ENCODE data around the gene CALN1.

CALN1 gene

DNA sequence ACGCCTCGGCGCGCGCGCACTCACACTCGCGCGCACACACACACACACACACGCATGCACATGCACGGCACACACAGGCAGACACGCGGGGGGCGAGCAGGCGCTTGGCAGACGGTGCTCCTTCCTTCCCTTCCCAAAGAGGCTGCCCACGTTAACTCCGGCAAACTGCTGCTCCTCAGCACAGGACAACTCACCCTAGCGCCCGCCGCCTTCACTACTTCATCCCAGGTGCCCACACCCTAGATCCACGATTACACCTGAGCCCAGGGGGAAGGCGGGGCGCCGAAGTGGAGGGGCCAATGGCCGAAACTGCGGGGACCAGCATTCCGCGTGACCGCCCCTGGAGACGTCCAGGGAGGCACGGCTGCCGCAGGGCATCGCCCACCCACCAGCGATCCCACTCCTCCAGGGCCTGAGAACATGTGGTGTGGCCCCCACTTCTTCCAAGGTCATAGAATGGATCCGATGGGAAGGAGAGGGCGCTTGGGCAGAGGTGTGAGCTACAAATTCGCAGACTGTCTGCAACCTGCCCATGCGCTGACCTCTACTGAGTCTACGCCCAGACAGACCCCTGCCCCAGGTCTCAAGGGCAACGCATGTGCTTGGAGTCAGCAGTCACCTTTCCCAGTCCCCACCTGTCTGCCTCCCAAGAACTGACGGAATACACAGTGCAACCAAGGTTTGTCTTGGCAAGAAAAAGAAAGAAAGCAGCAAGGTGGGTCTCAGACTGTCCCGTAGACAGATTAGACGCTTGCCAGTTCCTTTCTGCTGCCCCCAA is 74.6 kb downstream of the CALN1 start:
- no peak for TF ChIP-seq ZFX (IDR thresholded peaks at IDR 0.05)
- TF ChIP-seq CTCF (conservative IDR thresholded peaks at IDR 0.05) = no peak
- no peak overlapping the region for H3K27ac ChIP-seq

DNA sequence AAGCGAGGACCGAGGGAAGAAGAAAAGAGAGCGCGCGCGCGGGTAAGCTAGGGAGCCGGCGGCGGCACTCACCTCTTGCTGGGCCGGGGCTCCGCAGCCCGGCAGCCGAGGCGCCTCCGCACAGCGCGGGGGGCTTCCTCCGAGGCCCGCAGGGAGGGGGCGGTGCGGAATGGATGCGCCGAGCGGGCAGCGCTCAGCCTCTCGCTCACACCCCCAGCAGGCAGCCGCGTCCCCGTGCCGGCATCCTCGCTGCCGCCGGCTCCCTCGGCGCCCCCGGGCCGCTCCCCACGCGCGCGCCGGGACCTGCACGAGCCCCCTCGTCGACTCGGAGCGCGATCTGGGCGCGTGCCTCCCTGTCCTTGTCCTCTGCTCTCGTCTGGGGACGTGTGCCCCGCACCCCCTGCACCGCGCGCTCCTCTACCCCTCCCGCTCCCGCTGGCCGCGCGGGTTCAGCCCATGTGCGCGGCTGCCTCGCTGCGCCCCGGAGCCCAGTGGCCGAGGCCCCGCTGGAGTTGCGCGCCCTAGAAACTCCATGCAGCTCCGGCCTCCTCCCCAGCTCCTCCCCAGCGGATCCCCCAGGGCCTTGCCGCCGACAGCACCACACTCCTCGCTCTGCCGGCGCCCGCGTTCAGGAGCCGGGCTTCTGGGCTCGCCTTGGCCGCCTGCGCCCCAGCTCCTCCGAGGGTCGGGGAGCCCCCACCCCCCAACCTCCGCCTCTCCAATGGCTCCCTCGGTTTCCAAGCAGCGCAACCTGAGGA is 75.3 kb downstream of the CALN1 start:
- no peak for TF ChIP-seq ZFX (IDR thresholded peaks at IDR 0.05)
- no peak for TF ChIP-seq CTCF (conservative IDR thresholded peaks at IDR 0.05)
- no peak overlapping the region for H3K27ac ChIP-seq

GRCh38 chr7:72336382-72336631 is 75.8 kb downstream of the CALN1 start:
- H3K27ac ChIP-seq = no peak overlapping the region
- TF ChIP-seq ZFX (IDR thresholded peaks at IDR 0.05) (no peak), CTCF (conservative IDR thresholded peaks at IDR 0.05) (no peak)

GRCh38 chr7:72335561-72336381 is 76.4 kb downstream of the CALN1 start:
- H3K27ac ChIP-seq = no peak overlapping the region
- TF ChIP-seq ZFX (IDR thresholded peaks at IDR 0.05) (no peak), CTCF (conservative IDR thresholded peaks at IDR 0.05) (no peak)

GRCh38 chr7:72334698-72335097 is 77.4 kb downstream of the CALN1 start:
- TF ChIP-seq CTCF (conservative IDR thresholded peaks at IDR 0.05) = no peak
- no peak for TF ChIP-seq ZFX (IDR thresholded peaks at IDR 0.05)
- H3K27ac ChIP-seq = no peak overlapping the region

DNA sequence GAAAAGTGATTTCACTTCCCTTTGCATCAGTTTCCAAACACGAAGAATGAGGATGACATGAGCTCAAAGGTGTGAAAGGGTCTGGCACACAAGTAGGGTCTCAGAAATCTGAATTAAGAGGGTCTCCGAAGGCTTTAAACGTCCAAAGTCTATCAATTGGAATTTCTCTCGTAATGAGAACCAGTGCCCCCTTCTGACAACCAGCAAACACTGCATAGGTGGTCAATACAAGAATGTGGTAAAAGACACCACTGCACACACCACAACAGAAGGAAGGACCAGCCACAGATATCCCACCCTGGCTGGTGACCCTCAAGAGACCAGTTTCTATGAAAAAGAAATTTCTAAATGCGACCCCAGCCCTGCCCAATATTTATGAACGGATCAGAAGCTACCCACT is 78.1 kb downstream of the CALN1 start:
- no peak overlapping the region for H3K27ac ChIP-seq
- TF ChIP-seq ZFX (IDR thresholded peaks at IDR 0.05) (no peak), CTCF (conservative IDR thresholded peaks at IDR 0.05) (peak; percentile 41)

GRCh38 chr7:72326811-72327210 is 85.3 kb downstream of the CALN1 start:
- no peak overlapping the region for H3K27ac ChIP-seq
- TF ChIP-seq CTCF (conservative IDR thresholded peaks at IDR 0.05) = no peak
- no peak for TF ChIP-seq ZFX (IDR thresholded peaks at IDR 0.05)
